Posterior cingulate gyrus (tissue), 11 donors: ENCODE measurements around the gene DCDC2.
"Not testable (repeated sequence)": the region's sequence is repeated elsewhere in the genome, so short reads cannot be mapped to it uniquely, and the experiment has no call there.

Source experiments
- DNase-seq, 10 donors: peaks; one replicate each; pipeline versions ENCODE4 v3.0.0 to v3.0.0-alpha.2; 2020 to 2021; ENCODE audit warnings: mixed read lengths in 3 of 10
- intact Hi-C: fragments of 100-400 bp; cut with DNase I; formaldehyde crosslinking; loops from one replicate; pipeline ENCODE4 v1.15.1; 2023

Gene DCDC2

DNA sequence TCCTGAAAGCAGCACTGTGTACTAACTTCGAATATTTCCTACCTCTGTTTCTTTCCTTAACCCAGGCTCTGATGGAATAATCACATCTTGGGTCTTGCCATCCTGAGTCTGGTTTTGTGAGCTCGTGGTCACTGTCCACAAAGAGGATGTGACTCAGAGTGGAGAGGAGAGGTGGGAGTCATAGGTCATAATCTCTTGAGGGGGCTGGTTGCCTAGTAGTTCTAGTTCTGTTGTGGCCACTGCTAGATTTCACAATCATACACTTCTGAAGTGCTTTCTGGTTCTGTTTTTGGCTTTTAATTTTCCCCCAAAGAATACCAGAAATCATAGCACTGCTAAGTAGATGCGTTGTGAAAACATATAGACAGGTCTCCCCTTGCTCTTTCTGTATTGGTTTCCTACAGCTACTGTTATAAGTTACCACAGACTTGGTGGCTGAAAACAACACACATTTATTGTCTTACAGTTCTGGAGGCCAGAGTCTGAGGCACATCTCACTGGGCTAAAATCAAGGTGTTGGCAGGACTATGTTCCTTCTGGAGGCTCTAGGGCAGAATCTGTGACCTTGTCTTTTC lies 129.1 kb downstream of the DCDC2 start:
- intact Hi-C loops: no loop called here
- DNase-seq: no peak

- intact Hi-C loops: no loop called here
- DNase-seq: no peak
Measured at GRCh38 chr6:24228123-24228522, 129.7 kb downstream of the DCDC2 start.

- intact Hi-C loops: no loop called here
- no peak for DNase-seq
Measured at GRCh38 chr6:24227556-24227955, 130.3 kb downstream of the DCDC2 start.

GRCh38 chr6:24226541-24226940 lies 131.3 kb downstream of the DCDC2 start:
- intact Hi-C loops: no loop called here
- DNase-seq: no peak

DNA sequence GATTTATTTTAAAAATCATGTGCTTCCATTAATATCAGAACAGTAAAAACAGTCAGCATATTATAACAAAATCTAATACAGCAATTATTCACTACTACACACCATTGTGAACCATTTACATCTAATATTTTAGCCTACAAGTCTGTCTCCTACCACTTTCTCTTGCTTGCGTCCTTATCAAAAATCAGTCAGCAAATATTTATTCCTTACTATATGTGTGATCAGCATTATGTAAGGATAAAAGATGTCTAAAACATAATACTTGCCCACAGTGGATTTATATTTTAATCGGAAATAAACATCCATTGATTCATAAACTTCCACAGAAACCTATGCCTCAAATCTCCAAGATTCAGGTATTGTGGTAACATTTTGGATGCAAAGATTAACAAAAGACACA lies 132.0 kb downstream of the DCDC2 start:
- DNase-seq: no peak
- intact Hi-C loops: no loop called here

DNA sequence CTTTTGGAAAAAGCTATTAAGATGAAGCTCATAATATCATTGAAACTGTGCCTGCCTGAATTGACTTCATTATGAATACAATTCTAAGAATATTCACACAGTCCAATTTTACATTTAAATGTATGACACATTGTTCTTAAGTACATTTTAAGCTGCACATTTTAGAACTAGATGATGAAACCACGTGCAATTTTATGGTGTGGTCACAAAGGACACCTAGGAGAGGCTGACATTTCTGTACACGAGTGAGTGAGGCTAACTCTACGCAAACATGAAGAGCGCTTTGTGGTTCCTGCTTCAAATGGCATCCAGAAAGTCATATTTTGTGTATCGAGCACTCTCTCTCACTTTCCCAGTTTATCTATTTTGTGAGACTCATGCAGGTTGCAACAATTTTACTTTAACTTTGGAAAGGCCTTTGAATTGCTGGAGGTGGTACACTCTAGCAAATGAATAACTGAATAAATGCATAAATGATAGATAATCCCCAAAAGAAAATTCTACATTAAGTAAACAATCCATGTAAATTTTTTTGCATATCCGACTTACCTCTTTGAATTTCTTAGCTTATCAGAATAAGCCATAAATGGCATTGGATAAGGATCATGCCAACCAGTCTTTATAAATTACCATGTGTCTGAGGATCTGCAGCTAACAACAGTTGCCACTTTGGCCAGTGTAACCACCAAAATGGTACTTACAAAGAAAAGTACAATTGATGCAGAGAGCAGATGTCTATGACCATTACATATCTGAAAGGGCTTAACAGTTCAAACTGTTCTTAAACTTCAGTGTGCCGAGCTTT lies 134.5 kb downstream of the DCDC2 start:
- DNase-seq: no peak
- intact Hi-C loops: no loop called here

- intact Hi-C loops: no loop called here
- no peak for DNase-seq
Measured at GRCh38 chr6:24219670-24220069, 138.2 kb downstream of the DCDC2 start.

DNA sequence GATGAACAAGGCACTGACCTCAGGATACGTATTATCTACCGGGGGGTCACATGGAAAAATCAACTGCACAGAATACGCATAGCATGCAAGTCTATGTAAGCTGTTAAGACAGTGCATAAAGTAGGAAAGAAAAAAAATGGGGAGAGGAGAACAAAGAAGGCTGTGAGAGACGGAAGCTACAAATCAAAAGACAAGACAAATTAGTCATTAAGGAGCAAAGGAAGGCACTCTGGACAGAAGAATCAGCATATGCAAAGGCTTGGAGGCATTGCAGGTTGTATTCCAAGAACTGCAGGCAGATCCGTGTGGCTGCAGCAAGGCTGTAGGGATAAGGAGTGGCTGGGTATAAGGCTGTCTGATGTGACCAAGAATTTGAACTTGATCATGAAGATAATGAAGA lies 142.9 kb downstream of the DCDC2 start:
- intact Hi-C loops: no loop called here
- no peak for DNase-seq

- no peak for DNase-seq
- intact Hi-C loops: no loop called here
Measured at GRCh38 chr6:24207413-24207812, 150.4 kb downstream of the DCDC2 start.

DNA sequence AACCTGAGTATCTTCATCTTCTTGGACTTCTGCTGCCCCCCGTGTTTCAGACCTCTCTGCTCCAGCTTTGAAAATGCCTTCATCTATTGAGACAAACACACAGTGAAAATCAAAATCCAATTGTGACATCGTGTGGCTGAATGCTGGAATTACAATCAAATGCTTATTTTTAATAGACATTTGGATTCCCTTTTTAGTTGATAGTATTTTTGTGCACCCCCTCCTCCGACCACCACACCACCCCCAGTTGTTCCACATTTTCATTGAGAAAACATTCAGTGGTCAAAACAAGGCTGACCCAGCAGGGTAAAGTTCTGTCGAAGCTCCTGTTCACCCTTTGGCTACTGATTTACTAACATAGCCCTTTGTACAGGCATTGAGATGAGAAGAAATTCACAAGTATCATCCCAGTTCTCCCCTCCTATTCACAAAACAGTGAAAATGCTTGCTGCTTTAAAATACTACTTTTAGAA lies 152.8 kb downstream of the DCDC2 start:
- intact Hi-C loops: loop anchor here (1.0 kb wide), 1 partner anchor 141 kb away; no protein-coding TSS in a partner anchor
- DNase-seq: peak in 3 of 10 donors; percentile 11 to 69 (median 12)

- DNase-seq, intact Hi-C loops: not testable (repeated sequence)
Measured at GRCh38 chr6:24204113-24204512, 153.7 kb downstream of the DCDC2 start.

- intact Hi-C loops: no loop called here
- no peak for DNase-seq
Measured at GRCh38 chr6:24197892-24198291, 160.0 kb downstream of the DCDC2 start.

DNA sequence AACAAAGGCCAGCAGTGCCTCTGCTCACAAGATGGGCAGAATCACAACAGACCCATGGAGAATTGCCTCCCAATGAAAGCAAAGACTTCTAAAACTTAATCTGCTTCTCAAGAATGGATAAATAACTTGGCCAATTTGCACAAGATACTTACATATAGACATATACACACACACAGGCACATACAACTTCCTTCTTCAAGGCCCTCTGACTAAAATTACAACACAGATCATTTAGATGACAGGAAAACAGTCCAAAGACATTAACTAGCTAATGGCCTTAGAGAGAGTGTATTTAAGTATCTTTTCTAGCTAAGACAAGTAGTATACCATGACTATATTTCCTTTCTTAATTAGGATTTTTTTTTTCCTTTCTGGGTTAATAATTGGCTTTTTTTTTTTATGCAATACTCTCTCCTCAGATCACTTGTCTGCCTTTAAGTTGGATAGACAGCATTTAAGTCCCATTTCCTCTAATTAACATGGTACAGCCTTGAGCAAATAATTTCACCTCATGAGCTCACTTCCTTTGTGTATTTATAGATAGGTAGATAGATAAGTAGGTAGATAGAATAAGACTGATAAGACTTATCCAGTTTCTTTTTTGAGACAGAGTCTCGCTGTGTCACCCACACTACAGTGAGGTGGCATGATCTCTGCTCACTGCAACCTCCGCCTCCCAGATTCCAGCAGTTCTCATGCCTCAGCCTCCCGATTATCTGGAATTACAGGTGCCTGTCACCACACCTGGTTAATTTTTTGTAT lies 161.8 kb downstream of the DCDC2 start:
- DNase-seq: no peak
- intact Hi-C loops: no loop called here

GRCh38 chr6:24194978-24195700 lies 162.7 kb downstream of the DCDC2 start:
- no peak for DNase-seq
- intact Hi-C loops: no loop called here

GRCh38 chr6:24193364-24193763 lies 164.5 kb downstream of the DCDC2 start:
- intact Hi-C loops: no loop called here
- DNase-seq: no peak

DNA sequence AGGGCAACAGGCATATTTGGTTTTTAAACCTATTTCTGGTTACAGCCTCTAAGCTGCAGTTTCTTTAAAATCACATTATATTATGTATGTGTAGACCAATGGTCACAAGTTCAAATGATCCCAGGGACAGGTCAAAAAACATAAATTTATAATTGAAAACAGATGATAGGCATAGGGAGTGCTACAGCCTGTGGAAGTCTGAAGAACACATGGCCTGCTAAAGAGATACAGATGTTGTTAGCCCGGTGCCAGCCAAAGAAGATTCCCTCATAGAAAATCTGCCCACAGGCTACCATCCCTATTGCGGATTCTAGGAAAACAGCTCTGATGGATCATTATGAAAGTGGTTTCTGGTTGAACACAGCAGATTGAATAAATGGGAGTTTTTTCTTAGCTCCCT lies 166.5 kb downstream of the DCDC2 start:
- DNase-seq: no peak

GRCh38 chr6:24188578-24189080 lies 169.2 kb downstream of the DCDC2 start:
- no peak for DNase-seq
- intact Hi-C loops: no loop called here

More for the DNA sequence above, 166.5 kb downstream of the DCDC2 start:
- intact Hi-C loops: no loop called here

DNA sequence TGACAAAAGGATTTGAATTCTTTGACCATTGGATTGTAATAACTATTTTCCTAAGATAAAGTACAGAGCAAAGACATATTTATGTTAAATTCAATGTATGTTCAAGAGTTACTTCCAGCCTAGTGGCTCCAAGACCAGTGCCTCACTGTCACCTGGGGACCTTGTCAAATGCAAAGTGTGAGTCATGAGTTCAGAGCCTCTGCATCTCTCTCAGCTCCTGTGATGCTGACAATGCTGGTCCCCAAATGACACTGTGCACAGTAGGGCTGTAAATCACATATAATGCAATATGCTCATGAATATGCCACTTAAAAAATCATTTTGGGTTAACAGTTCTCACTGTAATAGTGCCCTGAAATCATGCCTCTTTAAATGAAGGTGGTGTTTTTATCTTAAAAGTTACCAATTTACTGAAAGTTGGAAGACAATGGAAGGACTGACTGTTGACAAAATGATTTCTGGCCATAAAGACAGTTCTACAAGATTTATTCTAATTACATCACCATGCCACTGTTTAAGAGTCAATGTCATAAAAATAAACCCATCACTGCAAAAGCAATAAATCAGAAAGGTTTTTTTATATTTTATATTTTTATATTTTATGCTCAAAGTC lies 169.8 kb downstream of the DCDC2 start:
- intact Hi-C loops: no loop called here

GRCh38 chr6:24186349-24186748 lies 171.5 kb downstream of the DCDC2 start:
- no peak for DNase-seq

More for the DNA sequence above, 169.8 kb downstream of the DCDC2 start:
- no peak for DNase-seq

GRCh38 chr6:24183584-24183983 lies 174.3 kb downstream of the DCDC2 start:
- DNase-seq: no peak
- intact Hi-C loops: no loop called here

More at GRCh38 chr6:24186349-24186748, 171.5 kb downstream of the DCDC2 start:
- intact Hi-C loops: no loop called here
